ENCODE data around the gene ACTG1.
A peak's percentile ranks its signal among the peaks of the same experiment; 100 is the strongest.

ACTG1 gene

DNA sequence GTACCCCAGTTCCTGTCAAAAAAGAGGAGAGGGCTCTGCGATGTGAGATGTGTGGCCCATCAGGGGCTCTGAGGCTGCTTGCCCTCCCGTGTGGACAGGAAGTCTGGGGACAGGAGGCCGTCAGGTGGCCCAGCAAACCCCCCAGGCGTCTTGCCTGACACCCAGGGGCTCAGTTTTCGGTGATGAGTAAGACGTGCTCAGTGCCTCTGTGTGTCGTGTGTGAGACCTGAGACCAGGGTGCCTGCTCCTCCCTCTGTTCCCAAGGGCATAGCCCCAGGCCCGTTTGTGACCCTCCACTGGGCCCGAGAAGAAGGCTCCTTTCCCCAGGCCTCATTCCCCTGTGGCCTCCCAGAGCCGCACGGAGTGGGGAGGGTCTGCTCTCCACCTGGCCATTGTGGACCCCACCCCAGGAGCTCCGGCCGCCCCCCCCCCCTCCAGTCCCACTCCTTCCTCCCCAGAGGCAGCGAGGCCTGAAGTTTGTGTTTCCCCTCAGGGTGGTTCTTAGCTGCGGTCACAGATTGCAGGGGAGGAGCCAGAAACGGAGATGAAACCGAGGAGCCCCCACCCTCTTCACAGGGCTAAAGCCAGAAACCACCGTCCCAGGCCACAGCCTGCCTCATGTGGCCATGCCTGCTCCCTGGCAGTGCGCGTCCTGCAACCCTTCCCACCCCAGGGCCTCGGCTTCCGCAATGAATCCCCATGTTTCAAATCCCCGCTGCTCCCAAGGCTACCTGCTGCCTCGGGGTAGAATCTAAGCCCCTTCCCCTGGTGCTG lies 4.9 kb upstream of the ACTG1 start:
- DNase-seq (ENCODE audit: low read depth) = no peak

DNA sequence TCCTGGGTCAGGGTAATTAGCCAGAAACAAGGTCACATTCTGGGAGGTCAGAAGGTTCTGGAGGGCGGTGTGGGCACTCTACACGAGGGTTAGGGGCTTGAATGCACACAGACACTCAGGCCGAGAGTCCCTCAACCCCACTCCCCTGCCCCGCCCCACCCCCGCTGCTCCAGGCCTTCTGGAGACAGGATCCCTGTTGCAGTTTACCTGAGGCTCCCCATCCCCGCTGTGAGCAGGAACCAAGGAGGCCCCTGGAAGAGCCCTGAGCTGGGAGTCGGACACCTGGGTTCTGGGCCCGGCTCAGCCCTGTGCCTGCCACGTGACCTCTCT lies 4.4 kb upstream of the ACTG1 start:
- DNase-seq (ENCODE audit: low read depth) = no peak

DNA sequence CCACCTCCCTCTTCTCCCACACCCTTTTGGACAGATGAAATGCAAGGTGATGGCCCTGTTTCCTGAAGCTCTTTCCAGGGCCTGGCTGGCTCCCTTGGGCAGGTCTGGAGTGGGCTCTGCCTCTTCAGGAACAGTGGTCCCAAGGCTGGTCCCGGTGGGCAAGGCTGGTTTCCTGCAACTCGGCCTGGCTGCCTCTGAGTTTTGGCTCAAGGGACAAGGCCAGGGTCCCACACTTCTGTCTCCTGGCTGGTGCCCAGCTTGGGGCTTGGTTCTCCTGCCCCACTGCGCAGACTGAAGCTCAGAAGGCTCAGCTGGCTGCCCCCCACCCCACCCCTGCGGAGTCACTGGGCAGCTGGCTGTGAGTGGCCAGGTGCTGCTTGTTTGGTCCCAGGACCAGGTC lies 3.8 kb upstream of the ACTG1 start:
- DNase-seq (ENCODE audit: low read depth) = no peak

DNA sequence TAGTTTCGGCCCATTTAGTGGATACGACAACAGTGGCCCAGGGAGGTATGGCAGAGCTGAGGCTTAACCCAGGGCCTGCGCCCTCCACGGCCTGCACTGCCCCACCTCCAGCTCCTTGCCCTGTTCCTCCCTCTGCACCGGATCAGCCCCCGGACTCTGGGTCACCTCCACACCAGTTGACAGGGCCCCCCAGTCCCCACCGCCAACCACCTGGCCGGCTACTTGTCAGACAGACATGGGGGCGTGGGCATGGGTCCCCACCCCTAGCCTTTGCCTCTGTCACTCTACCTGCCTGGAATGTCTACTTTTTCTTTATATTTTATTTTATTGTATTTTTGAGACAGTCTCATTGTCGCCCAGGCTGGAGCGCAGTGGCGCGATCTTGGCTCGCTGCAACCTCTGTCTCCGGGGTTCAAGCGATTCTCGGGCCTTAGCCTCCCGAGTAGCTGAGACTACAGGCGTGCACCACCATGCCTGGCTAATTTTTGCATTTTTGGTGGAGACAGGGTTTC lies 3.0 kb upstream of the ACTG1 start:
- no peak for DNase-seq (ENCODE audit: low read depth)

DNA sequence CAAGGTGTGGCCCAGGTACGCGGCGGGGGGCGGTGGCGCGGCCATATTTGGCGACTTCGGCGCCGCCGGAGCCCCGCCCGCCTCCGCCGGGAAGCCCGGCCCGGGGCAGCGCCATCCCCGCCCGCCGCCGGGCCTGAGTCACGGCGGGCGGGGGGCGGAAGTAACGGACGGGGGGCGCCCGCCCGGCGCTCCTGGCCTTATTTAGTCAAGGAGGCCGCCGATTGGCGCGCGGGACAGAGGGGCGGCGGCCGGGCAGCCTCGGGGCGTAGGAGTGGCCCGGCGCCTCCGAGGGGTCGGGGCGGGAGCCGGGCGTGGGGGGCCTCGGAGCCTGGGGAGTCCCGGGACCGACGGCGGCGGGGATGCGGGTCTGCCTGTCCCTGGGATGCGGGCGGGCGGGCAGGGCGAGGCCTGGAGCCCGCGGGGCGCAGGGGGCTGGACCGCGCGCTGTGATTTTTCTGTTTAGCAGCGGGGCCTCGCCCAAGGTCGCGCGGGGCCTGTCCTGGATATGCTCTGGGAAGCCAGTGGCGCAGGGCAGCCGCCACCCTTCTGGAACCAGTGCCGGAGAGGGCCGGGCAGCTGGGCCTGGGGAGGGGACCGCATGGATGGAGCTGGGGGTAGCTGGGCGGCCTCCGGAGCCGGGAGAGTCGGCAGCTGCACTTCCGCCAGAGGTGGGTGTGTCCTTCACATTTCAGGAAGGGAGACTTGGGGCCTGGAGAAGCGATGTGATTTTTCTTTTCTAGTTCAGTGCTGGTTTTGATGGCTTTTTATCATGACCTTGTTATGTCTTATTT lies 2.3 kb upstream of the ACTG1 start:
- DNase-seq (ENCODE audit: low read depth) = peak; percentile 79

DNA sequence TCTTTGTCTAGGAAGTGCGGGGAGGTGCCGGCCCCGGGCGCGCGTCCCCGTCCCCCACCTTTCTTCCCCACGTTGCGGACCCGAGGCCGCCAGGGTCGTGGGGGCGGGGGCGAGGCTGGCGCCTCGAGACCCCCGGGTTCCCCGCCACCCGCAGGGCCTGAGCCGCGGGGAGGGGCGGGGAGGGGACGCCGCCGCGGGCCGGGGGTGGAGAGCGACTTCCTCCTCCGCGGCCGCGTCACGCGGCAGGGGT lies 1.8 kb upstream of the ACTG1 start:
- no peak for DNase-seq (ENCODE audit: low read depth)

DNA sequence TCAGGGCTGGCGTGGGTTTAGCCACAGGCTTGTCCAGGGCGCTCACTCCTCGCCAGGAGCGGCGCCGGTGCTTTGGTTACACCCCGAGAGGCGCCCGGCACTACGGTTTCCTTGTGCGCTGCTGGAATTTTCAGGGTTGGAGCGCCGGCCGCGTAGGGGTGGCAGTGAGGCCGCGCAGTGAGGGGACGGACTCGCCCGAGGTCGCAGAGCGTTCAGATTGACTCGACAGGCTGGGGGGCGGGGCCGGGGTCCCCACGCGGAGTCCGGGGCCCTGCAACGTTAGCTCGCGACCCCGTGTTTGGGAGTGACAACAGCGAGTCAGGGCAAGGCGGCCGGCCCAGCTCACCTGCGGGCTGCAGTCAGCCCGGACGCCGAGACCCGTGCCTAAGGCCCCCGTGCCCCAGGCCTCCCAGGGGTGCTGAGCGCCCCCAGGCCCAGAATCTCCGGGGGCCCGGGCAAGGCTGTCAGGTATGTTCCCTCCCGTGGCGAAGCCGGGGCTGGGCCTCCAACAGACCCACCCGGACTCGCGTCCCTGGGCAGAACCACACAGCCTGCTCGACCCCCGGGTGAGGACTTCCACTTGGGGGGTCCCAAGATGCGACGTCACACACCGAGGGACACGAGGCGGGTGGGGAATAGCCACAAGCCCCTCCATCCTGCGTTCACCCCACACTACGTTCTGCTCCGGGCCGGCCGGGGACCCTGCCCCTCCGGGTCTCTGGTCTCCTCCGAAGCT lies 1.3 kb upstream of the ACTG1 start:
- DNase-seq (ENCODE audit: low read depth) = peak; percentile 67

DNA sequence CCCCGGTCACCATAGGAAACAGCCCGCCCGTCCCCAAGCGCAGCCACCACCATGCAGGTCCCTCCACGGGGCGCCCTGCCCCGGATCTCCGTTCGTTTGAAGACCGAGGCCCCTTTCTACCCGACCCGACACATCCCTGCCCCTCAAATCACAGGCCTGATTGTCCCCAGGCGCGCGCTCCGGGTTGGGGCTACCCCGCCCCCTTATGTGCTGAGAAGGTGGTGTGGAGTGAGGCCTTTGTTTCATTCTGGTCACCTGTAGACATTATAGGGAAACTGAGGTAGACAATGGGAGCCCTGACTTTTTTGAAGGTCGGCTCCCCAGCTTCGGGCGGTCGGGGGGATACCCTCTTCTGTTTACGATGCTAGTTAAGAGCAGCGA lies 763 bp upstream of the ACTG1 start:
- peak; percentile 54 for DNase-seq (ENCODE audit: low read depth)

DNA sequence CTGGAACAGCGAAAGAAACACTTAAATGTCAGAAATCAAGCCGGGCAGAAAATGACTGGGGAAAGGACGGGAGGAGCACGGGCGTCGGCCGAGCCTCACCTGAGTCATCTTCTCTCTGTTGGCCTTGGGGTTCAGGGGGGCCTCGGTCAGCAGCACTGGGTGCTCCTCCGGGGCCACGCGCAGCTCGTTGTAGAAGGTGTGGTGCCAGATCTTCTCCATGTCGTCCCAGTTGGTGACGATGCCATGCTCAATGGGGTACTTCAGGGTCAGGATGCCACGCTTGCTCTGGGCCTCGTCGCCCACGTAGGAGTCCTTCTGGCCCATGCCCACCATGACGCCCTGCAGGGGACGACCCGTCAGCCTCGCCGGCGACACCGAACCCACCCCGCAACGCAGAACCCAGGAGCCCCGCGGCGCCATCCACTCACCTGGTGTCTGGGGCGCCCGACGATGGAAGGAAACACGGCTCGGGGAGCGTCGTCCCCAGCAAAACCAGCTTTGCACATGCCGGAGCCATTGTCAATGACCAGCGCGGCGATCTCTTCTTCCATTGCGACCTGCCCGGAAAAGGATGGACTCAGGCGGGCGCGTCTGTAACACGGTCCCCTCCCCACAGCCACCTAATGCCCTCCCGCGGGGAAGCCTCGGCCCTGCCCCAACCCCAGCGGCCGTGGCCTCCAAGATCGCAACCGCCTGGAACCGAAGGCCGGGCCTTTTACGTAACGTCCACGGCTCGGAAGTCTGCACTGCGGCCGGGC lies 616 bp downstream of the ACTG1 start:
- no peak for DNase-seq (ENCODE audit: low read depth)

DNA sequence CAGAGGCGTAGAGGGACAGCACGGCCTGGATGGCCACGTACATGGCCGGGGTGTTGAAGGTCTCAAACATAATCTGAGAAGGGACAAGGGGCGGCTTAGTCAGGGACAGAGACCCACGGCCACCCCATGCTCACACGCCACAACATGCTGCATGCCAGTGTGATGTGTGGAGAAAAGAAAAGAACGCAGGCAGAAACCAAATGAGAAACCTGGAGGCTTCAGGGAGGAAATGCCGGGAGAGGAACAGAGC lies 1.1 kb downstream of the ACTG1 start:
- DNase-seq (ENCODE audit: low read depth) = no peak

DNA sequence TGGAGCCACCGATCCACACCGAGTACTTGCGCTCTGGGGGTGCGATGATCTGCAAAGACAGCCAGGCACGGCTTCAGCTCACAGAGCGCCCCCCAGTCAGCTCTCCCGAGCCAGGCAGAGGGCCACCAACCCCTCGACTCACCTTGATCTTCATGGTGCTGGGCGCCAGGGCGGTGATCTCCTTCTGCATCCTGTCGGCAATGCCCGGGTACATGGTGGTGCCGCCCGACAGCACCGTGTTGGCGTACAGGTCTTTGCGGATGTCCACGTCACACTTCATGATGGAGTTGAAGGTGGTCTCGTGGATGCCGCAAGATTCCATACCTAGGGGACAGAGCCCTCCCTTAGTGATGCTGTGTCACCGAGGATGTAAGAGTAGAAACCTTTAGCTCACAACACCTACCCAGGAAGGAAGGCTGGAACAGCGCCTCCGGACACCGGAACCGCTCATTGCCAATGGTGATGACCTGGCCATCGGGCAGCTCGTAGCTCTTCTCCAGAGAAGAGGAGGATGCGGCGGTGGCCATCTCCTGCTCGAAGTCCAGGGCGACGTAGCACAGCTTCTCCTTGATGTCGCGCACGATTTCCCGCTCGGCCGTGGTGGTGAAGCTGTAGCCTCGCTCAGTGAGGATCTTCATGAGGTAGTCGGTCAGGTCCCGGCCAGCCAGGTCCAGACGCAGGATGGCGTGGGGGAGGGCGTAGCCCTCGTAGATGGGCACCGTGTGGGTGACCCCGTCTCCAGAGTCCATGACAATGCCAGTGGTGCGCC lies 1.6 kb downstream of the ACTG1 start:
- DNase-seq (ENCODE audit: low read depth) = no peak

DNA sequence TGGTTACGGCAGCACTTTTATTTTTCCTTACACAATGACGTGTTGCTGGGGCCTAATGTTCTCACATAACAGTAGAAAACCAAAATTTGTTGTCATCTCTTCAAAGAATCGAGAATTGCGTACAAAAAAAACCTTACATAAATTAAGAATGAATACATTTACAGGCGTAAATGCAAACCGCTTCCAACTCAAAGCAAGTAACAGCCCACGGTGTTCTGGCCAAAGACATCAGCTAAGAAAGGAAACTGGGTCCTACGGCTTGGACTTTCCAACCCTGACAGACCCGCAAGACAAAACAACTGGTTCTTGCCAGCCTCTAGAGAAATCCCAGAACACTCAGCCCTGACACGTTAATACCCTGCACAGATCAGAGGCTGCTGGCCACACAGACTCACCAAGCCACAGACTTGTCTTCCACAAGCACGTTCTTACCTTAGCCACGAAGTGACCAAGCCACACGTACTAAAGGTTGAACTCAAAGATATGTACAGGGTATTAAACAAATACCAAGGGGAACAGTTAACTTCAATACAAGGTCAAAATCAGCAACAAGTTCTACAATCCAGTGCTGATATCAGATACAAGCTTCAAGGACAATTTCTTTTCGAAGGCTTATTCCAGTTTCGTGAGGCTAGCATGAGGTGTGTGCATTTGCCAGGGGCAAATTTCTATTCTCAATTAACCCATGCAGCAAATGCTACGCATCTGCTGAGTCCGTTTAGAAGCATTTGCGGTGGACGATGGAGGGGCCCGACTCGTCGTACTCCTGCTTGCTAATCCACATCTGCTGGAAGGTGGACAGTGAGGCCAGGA lies 2.4 kb downstream of the ACTG1 start:
- DNase-seq (ENCODE audit: low read depth) = no peak

DNA sequence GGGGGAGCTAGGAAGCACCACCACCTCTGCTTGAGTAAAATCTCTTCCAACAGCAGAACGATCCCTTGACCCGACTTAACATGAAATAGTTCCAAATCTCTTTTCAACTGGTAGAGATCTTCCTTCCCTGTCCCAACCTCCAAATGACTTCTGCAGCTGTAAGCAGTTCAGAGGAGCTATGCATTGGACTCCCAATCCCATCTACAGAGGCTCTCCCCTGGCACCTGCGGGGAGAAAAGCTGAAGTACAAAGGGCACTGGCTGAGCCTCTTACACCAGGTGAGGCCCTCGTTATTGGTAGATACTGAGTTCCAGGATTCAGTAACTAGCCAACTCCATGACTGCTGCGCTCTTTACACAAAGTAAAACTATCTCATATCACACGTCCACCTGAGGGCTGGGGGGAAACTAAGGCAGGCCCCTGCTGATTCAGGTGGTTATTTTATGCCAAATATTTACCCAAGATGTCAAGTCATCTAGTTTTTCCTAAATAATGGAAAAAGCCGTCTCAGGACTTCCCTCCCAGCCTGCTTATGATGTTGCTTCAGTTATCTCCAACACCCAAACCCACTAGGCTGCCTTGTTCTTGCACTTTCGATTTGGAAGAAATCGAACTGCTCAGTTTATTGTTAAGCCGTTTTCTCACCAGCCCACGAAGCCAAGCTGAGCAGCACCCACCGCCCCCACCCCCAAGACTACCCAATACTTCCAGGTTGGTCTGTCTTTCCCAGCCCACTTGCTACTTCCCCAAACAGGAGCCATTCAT lies 3.2 kb downstream of the ACTG1 start:
- no peak for DNase-seq (ENCODE audit: low read depth)

DNA sequence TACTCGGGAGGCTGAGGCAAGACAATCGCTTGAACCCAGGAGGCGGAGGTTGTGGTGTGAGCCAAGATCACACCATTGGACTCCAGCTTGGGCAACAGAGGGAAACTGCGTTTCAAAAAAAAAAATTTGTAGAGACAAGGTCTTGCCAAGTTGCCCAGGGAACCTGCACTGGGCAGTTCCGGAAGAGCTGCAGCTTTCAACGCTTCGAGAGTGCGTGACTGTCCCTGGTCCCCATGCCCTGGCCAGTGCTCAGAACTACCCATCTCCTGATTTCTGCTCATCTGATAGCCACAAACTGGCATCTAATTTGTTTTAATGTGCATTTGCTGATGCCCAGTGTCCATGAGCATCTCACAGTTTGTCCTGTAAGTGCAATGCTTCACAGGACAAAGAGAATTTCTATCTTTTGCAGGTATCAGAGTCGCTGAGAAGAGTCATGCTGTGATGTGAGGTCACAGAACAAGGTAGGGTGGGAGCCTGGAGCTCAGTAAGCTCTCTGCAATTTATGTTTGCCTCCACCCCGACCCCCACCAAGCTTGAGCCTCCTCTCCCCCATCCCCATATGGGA lies 3.9 kb downstream of the ACTG1 start:
- DNase-seq (ENCODE audit: low read depth) = peak; percentile 73

DNA sequence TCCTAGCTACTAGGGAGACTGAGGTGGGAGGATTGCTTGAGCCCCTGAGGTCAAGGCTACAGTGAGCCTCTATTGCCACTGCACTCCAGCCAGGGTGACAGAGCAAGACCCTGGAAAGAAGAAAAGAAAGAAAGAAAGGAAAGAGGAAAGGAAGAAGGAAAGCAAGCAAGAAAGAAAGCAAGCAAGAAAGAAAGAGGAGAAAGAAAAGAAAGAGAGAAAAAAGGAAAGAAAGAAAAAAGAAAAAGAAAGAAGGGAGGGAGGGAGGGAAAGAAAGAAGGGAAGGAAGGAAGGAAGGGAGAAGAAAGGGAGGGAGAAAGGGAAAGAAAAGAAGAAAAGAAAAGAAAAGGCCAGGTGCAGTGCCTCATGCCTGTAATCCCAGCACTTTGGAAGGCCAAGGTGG lies 9.0 kb downstream of the ACTG1 start:
- no peak for DNase-seq (ENCODE audit: low read depth)

DNA sequence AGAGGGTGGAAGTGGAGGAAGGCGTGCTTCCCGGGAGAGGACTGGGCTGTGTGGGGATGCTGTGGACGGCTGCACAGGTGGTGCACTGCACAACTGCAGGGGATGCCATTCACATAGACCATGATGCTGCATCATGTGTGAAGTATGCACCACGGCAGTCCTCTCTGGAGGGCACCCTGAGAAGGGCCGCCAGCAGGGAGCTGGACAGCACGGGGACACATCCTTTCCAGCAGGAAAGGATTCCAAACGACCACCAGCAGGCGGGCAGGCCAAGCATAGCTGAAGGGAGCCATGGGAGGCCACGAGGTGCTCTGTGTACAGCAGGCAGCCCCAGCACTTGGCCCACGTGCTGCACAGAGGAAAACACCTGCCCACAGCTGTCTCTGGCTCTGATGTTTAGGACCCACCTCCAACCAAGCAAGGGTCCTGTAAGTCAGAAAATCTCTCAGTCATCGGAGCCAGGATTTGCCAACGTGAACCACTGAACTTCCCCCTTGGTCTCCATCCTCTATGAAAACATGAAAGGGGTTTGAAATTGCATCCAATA lies 10.1 kb downstream of the ACTG1 start:
- DNase-seq (ENCODE audit: low read depth) = no peak

DNA sequence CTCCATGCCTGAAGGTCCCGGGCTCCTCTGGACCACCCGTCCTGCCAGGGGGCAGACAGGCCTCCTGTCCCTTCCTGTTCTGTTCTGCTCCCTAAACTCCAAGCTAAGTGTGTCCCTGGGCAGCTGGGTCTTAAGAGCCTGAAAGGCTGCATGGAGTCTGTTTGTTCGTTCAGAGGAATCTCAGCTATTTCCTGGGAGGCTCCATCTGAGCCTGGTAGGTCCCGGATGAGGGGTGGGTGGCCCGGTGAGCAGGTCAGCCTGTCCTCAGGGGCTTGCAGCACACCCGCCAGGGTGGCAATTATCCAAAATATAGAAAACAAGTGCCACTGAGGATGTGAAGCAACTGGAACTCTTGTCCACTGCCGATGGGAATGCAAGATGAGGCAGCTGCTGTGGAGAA lies 12.6 kb downstream of the ACTG1 start:
- no peak for DNase-seq (ENCODE audit: low read depth)

DNA sequence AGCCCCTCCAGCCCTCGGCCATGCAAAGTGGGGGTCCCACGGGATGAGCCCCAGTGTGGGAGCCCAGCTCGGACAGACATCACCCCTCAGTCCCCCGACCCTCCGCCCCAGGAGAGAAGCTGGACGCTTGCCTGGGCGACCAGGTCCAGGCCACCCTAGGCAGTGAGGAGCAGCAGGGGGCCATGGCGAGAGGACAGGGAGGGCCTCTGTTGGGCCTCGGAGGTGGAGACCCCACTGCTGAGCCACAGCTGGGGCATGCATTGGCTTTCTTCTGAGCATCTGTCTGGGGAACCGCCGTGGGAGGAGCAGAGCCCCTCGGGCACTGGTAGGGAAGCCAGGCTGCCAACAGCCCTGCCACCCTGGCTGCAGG lies 13.0 kb downstream of the ACTG1 start:
- DNase-seq (ENCODE audit: low read depth) = no peak

DNA sequence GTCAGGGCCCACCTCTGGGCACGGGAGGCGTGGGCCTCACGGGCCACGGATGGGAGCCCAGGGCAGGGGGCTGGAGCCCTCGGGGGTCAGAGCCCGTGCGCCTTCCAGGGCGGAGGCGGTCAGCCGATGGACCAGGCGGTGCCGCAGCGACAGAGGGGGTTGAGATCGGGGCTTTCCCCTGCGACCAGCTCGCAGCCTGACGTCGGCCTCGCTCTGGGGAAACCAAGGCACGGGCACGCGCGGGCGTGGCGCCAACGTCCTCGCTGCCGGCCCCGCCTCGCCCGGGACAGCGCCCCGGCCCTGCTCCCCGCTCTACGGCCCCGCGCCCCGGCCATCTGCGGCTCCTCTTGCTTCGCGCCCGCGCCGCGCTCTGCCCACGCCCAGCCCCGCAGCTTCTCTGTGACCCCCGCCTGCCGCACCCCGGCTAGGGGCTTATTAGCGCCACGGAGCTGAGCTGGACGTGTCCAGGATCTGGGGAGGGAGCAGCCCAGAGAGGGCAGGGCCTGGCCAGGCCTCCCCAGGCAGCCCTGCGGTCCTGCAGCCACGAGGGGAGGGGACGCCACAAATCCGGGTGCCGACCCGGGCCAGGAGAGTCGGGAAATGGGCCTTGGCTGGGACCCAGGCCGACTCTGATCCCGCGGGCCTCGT lies 13.5 kb downstream of the ACTG1 start:
- DNase-seq (ENCODE audit: low read depth) = no peak
